Smooth muscle cell (in vitro differentiated cells): Measurements from ENCODE around the gene DRAM2. TPM values are rescaled to one million over a fixed set of nuclear protein-coding genes. Genes with fewer than 3 reads are reported as not detected.

Source experiments
- DNase-seq: peaks from one replicate; lab custom pipeline; 2025; ENCODE audit not compliant: unreplicated experiment; lab: John Stamatoyannopoulos, UW
- H2AFZ ChIP-seq: fragments of 200-600 bp; sonication (generic); 2 replicates; pipeline ENCODE4 v1.6.0; 2016; ENCODE audit warnings: antibody characterized with exemption, low read depth, mild to moderate bottlenecking
- H3F3A ChIP-seq: fragments of 200-600 bp; sonication (generic); 2 replicates; pipeline ENCODE4 v1.6.0; 2017; ENCODE audit warnings: antibody characterized with exemption, low read depth
- H3K27ac ChIP-seq: fragments of 200-600 bp; sonication (generic); 2 replicates; pipeline ENCODE4 v1.5.1; 2016; ENCODE audit warnings: low read depth, mild to moderate bottlenecking
- H3K27me3 ChIP-seq: fragments of 200-600 bp; sonication (generic); 2 replicates; pipeline ENCODE4 v1.6.1; 2016; ENCODE audit warnings: low read depth, mild to moderate bottlenecking
- H3K36me3 ChIP-seq: fragments of 200-600 bp; sonication (generic); 2 replicates; pipeline ENCODE4 v1.5.1; 2016; ENCODE audit warnings: low read depth
- H3K4me1 ChIP-seq: fragments of 200-600 bp; sonication (generic); 2 replicates; pipeline ENCODE4 v1.5.1; 2016; ENCODE audit warnings: low read depth
- H3K4me2 ChIP-seq: fragments of 200-600 bp; sonication (generic); 2 replicates; pipeline ENCODE4 v1.6.0; 2016; ENCODE audit warnings: mild to moderate bottlenecking
- H3K4me3 ChIP-seq: fragments of 200-600 bp; sonication (generic); 2 replicates; pipeline ENCODE4 v1.5.1; 2016; ENCODE audit warnings: mild to moderate bottlenecking
- H3K79me2 ChIP-seq: fragments of 200-600 bp; sonication (generic); 2 replicates; pipeline ENCODE4 v1.6.0; 2016; ENCODE audit warnings: low read depth, mild to moderate bottlenecking
- H3K9ac ChIP-seq: fragments of 200-600 bp; sonication (generic); 2 replicates; pipeline ENCODE4 v1.6.0; 2016; ENCODE audit warnings: low read depth
- H3K9me3 ChIP-seq: fragments of 200-600 bp; sonication (generic); replicated peaks from 2 replicates; pipeline ENCODE4 v1.5.1; 2016; ENCODE audit warnings: low read depth
- H4K20me1 ChIP-seq: fragments of 200-600 bp; sonication (generic); 2 replicates; pipeline ENCODE4 v1.6.0; 2016; ENCODE audit warnings: low read depth
- CTCF ChIP-seq: fragments of 200-600 bp; sonication (generic); IDR thresholded peaks from 2 replicates; pipeline ENCODE4 v1.5.1; 2017; ENCODE audit warnings: borderline replicate concordance, mild to moderate bottlenecking, antibody characterized with exemption; ENCODE audit not compliant: insufficient read depth, poor library complexity, severe bottlenecking
- WGBS: methylation state at CpG from one replicate; pipeline ENCODE4 v1.1.7; 2016; ENCODE audit warnings: low lambda C conversion rate; 5-methylcytosine and 5-hydroxymethylcytosine counted together
- polyA plus RNA-seq: library from polyadenylated mRNA; unstranded; fragments of >200 nt; fragmentation: Nextera tagmentation; extraction: Ambion mirVana; gene quantifications from 2 replicates; pipeline ENCODE4 v1.2.1, GENCODE V29; 2016
- total RNA-seq: library from RNA; depleted of rRNA; stranded (reverse); fragments of >200 nt; gene quantifications from 2 replicates; pipeline ENCODE4 v1.2.3, GENCODE V29; 2014

Gene DRAM2
- total and polyA plus RNA-seq, 2 experiments from 2014 or later, result 80.3 to 122 TPM

DNA sequence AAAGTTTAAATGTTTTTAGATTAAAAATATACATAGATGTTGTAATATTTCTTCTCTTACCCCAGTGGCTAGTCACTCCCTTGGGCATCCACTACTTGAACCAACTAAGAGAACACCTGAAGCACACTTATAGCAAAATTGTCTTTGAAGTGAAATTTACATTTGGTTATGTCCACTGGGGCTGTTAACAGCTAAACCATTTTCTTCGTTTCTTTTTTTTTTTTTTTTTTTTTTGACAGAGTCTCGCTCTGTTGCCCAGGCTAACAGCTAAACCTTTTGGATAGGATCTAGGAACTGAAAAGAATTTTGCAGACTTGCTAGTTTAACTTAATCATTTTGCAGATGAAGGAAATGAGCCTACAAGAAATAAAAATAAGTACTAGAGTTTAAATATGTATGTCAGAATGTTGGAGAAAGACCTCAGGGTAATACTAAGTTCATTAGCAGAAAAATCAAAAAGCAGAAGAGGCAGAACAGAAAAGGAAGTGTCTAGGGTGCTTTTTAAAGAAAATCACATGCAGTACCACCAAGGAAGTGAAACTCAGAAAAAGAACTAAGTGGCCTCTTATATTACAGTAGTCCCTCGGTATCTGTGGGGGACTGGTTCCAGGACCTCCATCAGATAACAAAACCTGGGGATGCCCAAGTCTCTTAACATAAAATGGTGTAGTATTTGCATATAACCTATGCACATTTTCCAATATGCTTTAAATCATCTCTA lies 11.8 kb downstream of the DRAM2 start:
- H3K27ac ChIP-seq, result no peak overlapping the region
- 97% methylated on average over 3 of the region's 3 CpGs for WGBS
- peaks cover 36% of the 10 kb centered on the region for H3K36me3 ChIP-seq
- H3K9me3 ChIP-seq, result no peaks in the 10 kb centered on the region
- TF ChIP-seq CTCF, result no peak
- peaks cover 3% of the 10 kb centered on the region for H4K20me1 ChIP-seq
- no peaks in the 10 kb centered on the region for H3K79me2 ChIP-seq
- no peaks in the 10 kb centered on the region for H3K27me3 ChIP-seq
- H3K4me1 ChIP-seq, result no peaks in the 10 kb centered on the region
- H2AFZ ChIP-seq, result no peak overlapping the region
- no peak overlapping the region for H3K4me3 ChIP-seq
- H3K9ac ChIP-seq, result no peak overlapping the region
- H3F3A ChIP-seq, result no peaks in the 10 kb centered on the region
- H3K4me2 ChIP-seq, result no peak overlapping the region
- DNase-seq, result no peak

DNA sequence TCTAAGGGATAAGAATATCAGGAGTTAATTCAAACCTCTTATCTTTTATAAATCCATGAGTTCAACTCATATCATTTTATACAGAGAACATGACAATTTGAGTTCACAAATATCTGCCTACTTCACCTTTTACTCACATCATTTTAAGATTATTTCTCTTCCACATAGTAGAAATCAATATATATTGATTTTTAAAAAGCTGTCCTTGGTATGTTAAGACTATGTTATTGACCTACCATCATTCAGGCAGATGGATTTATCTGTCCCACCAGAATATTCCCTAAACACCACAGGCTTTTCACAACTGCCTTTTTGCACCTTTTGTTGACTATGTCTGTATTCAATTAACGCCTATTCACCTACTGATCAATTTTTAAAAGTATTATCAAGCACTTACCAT lies 13.5 kb downstream of the DRAM2 start:
- no peak overlapping the region for H2AFZ ChIP-seq
- no peaks in the 10 kb centered on the region for H3K79me2 ChIP-seq
- TF ChIP-seq CTCF, result no peak
- no peak overlapping the region for H3K27ac ChIP-seq
- H4K20me1 ChIP-seq, result peaks cover 3% of the 10 kb centered on the region
- no peak overlapping the region for H3K9ac ChIP-seq
- no peaks in the 10 kb centered on the region for H3K9me3 ChIP-seq
- 100% methylated on average over 1 of the region's 1 CpG for whole genome bisulfite sequencing
- DNase-seq, result no peak
- no peaks in the 10 kb centered on the region for H3K4me1 ChIP-seq
- no peak overlapping the region for H3K4me3 ChIP-seq
- H3K36me3 ChIP-seq, result peaks cover 36% of the 10 kb centered on the region
- no peaks in the 10 kb centered on the region for H3F3A ChIP-seq
- H3K4me2 ChIP-seq, result no peak overlapping the region
- no peaks in the 10 kb centered on the region for H3K27me3 ChIP-seq

- TF ChIP-seq CTCF, result no peak
- Histone ChIP-seq H3F3A (no peaks in the 10 kb centered on the region), H3K27ac (no peak overlapping the region), H3K4me3 (no peak overlapping the region), H3K79me2 (no peaks in the 10 kb centered on the region), H2AFZ (no peak overlapping the region), H3K36me3 (peaks cover 45% of the 10 kb centered on the region), H3K4me2 (no peak overlapping the region), H3K9ac (no peak overlapping the region), H3K9me3 (no peaks in the 10 kb centered on the region), H3K4me1 (no peaks in the 10 kb centered on the region), H3K27me3 (no peaks in the 10 kb centered on the region), H4K20me1 (no peaks in the 10 kb centered on the region)
- DNase-seq, result no peak
- WGBS, result 97% methylated on average over 2 of the region's 2 CpGs
These were observed 23.4 kb downstream of the DRAM2 start for GRCh38 chr1:111116496-111116895.
